ENCODE data around the gene NAV3.

Gene NAV3

GRCh38 chr12:77796775-77797174 lies 33.9 kb upstream of the NAV3 start:
- H3K4me2 ChIP-seq (ENCODE audit: low read length, poor library complexity, severe bottlenecking) = no peak overlapping the region
- no peak overlapping the region for H2BK12ac ChIP-seq (ENCODE audit: low read length in 2 of 2)
- H3K79me1 ChIP-seq (replicated peaks; ENCODE audit: low read length, poor library complexity, severe bottlenecking) = no peaks in the 10 kb centered on the region
- H2AFZ ChIP-seq (ENCODE audit: low read depth, low read length) = no peak overlapping the region
- no peak overlapping the region for H2BK5ac ChIP-seq (ENCODE audit: low read depth, low read length, poor library complexity, severe bottlenecking)
- H4K91ac ChIP-seq (ENCODE audit: low read length) = no peak overlapping the region
- H3K4me3 ChIP-seq (ENCODE audit: insufficient read depth in 1 of 2, low read depth in 1 of 2, low read length in 2 of 2) = no peak overlapping the region
- peaks cover 4% of the 10 kb centered on the region for H3K9me3 ChIP-seq (ENCODE audit: control insufficient read depth, low read length)
- peak; percentile 61 for DNase-seq
- no peak overlapping the region for H3K14ac ChIP-seq (ENCODE audit: low read length in 2 of 2)
- no peaks in the 10 kb centered on the region for H3K4me1 ChIP-seq (ENCODE audit: control insufficient read depth, insufficient read depth, low read depth, low read length)
- H3K18ac ChIP-seq (ENCODE audit: low read depth in 1 of 2, low read length in 2 of 2) = no peak overlapping the region
- no peaks in the 10 kb centered on the region for H3K36me3 ChIP-seq (ENCODE audit: control insufficient read depth in 1 of 2, insufficient read depth in 2 of 2, low read depth in 1 of 2, low read length in 2 of 2)
- no peaks in the 10 kb centered on the region for H3K27me3 ChIP-seq (ENCODE audit: control insufficient read depth in 1 of 2, insufficient read depth in 1 of 2, low read length in 2 of 2)
- no peak overlapping the region for H3K23ac ChIP-seq (ENCODE audit: low read length in 2 of 2)
- WGBS = no CpG with 5 or more reads among the region's 1 CpG
- no peak overlapping the region for H2AK5ac ChIP-seq (ENCODE audit: low read length, severe bottlenecking)
- no peak overlapping the region for H3K9ac ChIP-seq (ENCODE audit: low read length)
- no peak overlapping the region for H2BK15ac ChIP-seq (ENCODE audit: low read depth, poor library complexity, severe bottlenecking)
- H3K4ac ChIP-seq (ENCODE audit: low read depth in 1 of 2, low read length in 2 of 2) = no peak overlapping the region
- no peak overlapping the region for H4K8ac ChIP-seq (ENCODE audit: low read length)
- H2BK120ac ChIP-seq (ENCODE audit: low read depth, low read length) = no peak overlapping the region
- H3K27ac ChIP-seq (ENCODE audit: low read length, poor library complexity, severe bottlenecking) = no peak overlapping the region

DNA sequence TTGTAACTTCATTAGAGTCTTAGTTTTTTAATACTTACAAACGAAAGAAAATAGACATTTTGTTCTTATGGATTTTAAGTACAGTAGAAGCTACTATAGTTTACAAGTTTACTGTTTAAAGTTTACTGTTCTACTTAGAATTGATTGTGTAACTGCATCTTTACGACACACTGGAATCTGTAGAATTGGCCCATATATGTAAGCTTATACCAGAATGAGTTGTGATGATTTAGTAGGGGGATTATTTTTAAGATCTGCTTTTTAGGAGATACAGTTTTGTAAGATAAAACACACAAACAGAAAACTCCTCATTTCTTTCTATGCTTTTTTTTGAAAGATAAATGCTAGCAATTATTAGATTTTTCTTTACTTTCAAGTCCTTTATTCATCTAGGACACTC lies 30.2 kb upstream of the NAV3 start:
- no peak overlapping the region for H2BK5ac ChIP-seq (ENCODE audit: low read depth, low read length, poor library complexity, severe bottlenecking)
- no peak overlapping the region for H2BK15ac ChIP-seq (ENCODE audit: low read depth, poor library complexity, severe bottlenecking)
- no peak overlapping the region for H2AFZ ChIP-seq (ENCODE audit: low read depth, low read length)
- H3K4me3 ChIP-seq (ENCODE audit: insufficient read depth in 1 of 2, low read depth in 1 of 2, low read length in 2 of 2) = no peak overlapping the region
- no peak overlapping the region for H4K8ac ChIP-seq (ENCODE audit: low read length)
- DNase-seq = peak; percentile 33
- no peak overlapping the region for H3K9ac ChIP-seq (ENCODE audit: low read length)
- H2AK5ac ChIP-seq (ENCODE audit: low read length, severe bottlenecking) = no peak overlapping the region
- no peak overlapping the region for H3K27ac ChIP-seq (ENCODE audit: low read length, poor library complexity, severe bottlenecking)
- H4K91ac ChIP-seq (ENCODE audit: low read length) = no peak overlapping the region
- no peak overlapping the region for H3K4me2 ChIP-seq (ENCODE audit: low read length, poor library complexity, severe bottlenecking)
- no peaks in the 10 kb centered on the region for H3K79me1 ChIP-seq (replicated peaks; ENCODE audit: low read length, poor library complexity, severe bottlenecking)
- H3K14ac ChIP-seq (ENCODE audit: low read length in 2 of 2) = no peak overlapping the region
- H3K9me3 ChIP-seq (ENCODE audit: control insufficient read depth, low read length) = peaks cover 10% of the 10 kb centered on the region
- no peaks in the 10 kb centered on the region for H3K4me1 ChIP-seq (ENCODE audit: control insufficient read depth, insufficient read depth, low read depth, low read length)
- H3K23ac ChIP-seq (ENCODE audit: low read length in 2 of 2) = no peak overlapping the region
- no peak overlapping the region for H2BK12ac ChIP-seq (ENCODE audit: low read length in 2 of 2)
- H2BK120ac ChIP-seq (ENCODE audit: low read depth, low read length) = no peak overlapping the region
- no peak overlapping the region for H3K18ac ChIP-seq (ENCODE audit: low read depth in 1 of 2, low read length in 2 of 2)
- H3K4ac ChIP-seq (ENCODE audit: low read depth in 1 of 2, low read length in 2 of 2) = no peak overlapping the region
- H3K36me3 ChIP-seq (ENCODE audit: control insufficient read depth in 1 of 2, insufficient read depth in 2 of 2, low read depth in 1 of 2, low read length in 2 of 2) = no peaks in the 10 kb centered on the region
- H3K27me3 ChIP-seq (ENCODE audit: control insufficient read depth in 1 of 2, insufficient read depth in 1 of 2, low read length in 2 of 2) = no peaks in the 10 kb centered on the region
- WGBS = no CpG with 5 or more reads among the region's 2 CpGs

GRCh38 chr12:77808534-77808933 lies 22.2 kb upstream of the NAV3 start:
- Histone ChIP-seq H2AK5ac (ENCODE audit: low read length, severe bottlenecking) (no peak overlapping the region), H3K23ac (ENCODE audit: low read length in 2 of 2) (no peak overlapping the region), H3K27ac (ENCODE audit: low read length, poor library complexity, severe bottlenecking) (no peak overlapping the region), H3K9me3 (ENCODE audit: control insufficient read depth, low read length) (peaks cover 10% of the 10 kb centered on the region), H3K27me3 (ENCODE audit: control insufficient read depth in 1 of 2, insufficient read depth in 1 of 2, low read length in 2 of 2) (no peaks in the 10 kb centered on the region), H2BK5ac (ENCODE audit: low read depth, low read length, poor library complexity, severe bottlenecking) (no peak overlapping the region), H3K9ac (ENCODE audit: low read length) (no peak overlapping the region), H4K8ac (ENCODE audit: low read length) (no peak overlapping the region), H4K91ac (ENCODE audit: low read length) (no peak overlapping the region), H3K4ac (ENCODE audit: low read depth in 1 of 2, low read length in 2 of 2) (no peak overlapping the region), H3K36me3 (ENCODE audit: control insufficient read depth in 1 of 2, insufficient read depth in 2 of 2, low read depth in 1 of 2, low read length in 2 of 2) (no peaks in the 10 kb centered on the region), H3K79me1 (replicated peaks; ENCODE audit: low read length, poor library complexity, severe bottlenecking) (no peaks in the 10 kb centered on the region), H2AFZ (ENCODE audit: low read depth, low read length) (no peak overlapping the region), H3K14ac (ENCODE audit: low read length in 2 of 2) (no peak overlapping the region), H3K4me2 (ENCODE audit: low read length, poor library complexity, severe bottlenecking) (no peak overlapping the region), H2BK12ac (ENCODE audit: low read length in 2 of 2) (no peak overlapping the region), H3K4me1 (ENCODE audit: control insufficient read depth, insufficient read depth, low read depth, low read length) (no peaks in the 10 kb centered on the region), H2BK120ac (ENCODE audit: low read depth, low read length) (no peak overlapping the region), H2BK15ac (ENCODE audit: low read depth, poor library complexity, severe bottlenecking) (no peak overlapping the region), H3K4me3 (ENCODE audit: insufficient read depth in 1 of 2, low read depth in 1 of 2, low read length in 2 of 2) (no peak overlapping the region), H3K18ac (ENCODE audit: low read depth in 1 of 2, low read length in 2 of 2) (no peak overlapping the region)
- no peak for DNase-seq
- 79% methylated on average over 9 of the region's 9 CpGs for WGBS

DNA sequence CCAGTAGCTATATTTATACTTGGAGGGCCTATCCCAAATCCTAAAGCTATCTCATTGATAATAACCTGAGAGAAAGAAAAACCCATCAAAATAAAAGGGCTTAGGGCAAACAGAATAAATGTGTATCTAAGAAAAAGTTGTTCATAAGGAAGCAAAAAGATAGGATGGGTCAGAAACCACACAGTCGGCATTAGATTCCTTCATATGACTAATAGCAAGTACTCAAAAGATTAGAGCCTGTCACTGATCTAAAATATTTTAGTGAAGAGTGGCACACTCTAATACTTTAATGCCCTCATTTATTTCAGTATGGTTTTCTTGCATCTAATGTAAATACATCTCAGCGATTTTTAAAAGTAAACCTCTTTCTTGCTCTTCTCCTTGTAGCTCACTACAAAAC lies 17.1 kb upstream of the NAV3 start:
- Histone ChIP-seq H3K4me1 (ENCODE audit: control insufficient read depth, insufficient read depth, low read depth, low read length) (peaks cover 1% of the 10 kb centered on the region), H2AK5ac (ENCODE audit: low read length, severe bottlenecking) (no peak overlapping the region)

More for the DNA sequence above, 17.1 kb upstream of the NAV3 start:
- Histone ChIP-seq H3K18ac (ENCODE audit: low read depth in 1 of 2, low read length in 2 of 2) (no peak overlapping the region), H3K9ac (ENCODE audit: low read length) (no peak overlapping the region), H3K27ac (ENCODE audit: low read length, poor library complexity, severe bottlenecking) (no peak overlapping the region), H3K4me3 (ENCODE audit: insufficient read depth in 1 of 2, low read depth in 1 of 2, low read length in 2 of 2) (no peak overlapping the region), H2BK15ac (ENCODE audit: low read depth, poor library complexity, severe bottlenecking) (no peak overlapping the region), H2AFZ (ENCODE audit: low read depth, low read length) (no peak overlapping the region), H3K27me3 (ENCODE audit: control insufficient read depth in 1 of 2, insufficient read depth in 1 of 2, low read length in 2 of 2) (no peaks in the 10 kb centered on the region), H3K9me3 (ENCODE audit: control insufficient read depth, low read length) (no peaks in the 10 kb centered on the region), H3K4me2 (ENCODE audit: low read length, poor library complexity, severe bottlenecking) (no peak overlapping the region), H4K8ac (ENCODE audit: low read length) (no peak overlapping the region), H4K91ac (ENCODE audit: low read length) (no peak overlapping the region), H3K23ac (ENCODE audit: low read length in 2 of 2) (no peak overlapping the region), H3K79me1 (replicated peaks; ENCODE audit: low read length, poor library complexity, severe bottlenecking) (no peaks in the 10 kb centered on the region), H2BK5ac (ENCODE audit: low read depth, low read length, poor library complexity, severe bottlenecking) (no peak overlapping the region), H2BK120ac (ENCODE audit: low read depth, low read length) (no peak overlapping the region), H3K14ac (ENCODE audit: low read length in 2 of 2) (no peak overlapping the region), H2BK12ac (ENCODE audit: low read length in 2 of 2) (no peak overlapping the region), H3K4ac (ENCODE audit: low read depth in 1 of 2, low read length in 2 of 2) (no peak overlapping the region), H3K36me3 (ENCODE audit: control insufficient read depth in 1 of 2, insufficient read depth in 2 of 2, low read depth in 1 of 2, low read length in 2 of 2) (no peaks in the 10 kb centered on the region)
- WGBS = 91% methylated on average over 1 of the region's 2 CpGs
- peak; percentile 7 for DNase-seq

Measured in mesenchymal stem cell (in vitro differentiated cells and primary cell).